ENCODE data around the gene ITLN2.
"Not testable (repeated sequence)": the region's sequence is repeated elsewhere in the genome, so short reads cannot be mapped to it uniquely, and the experiment has no call there.

Gene ITLN2

GRCh38 chr1:160911925-160912324, 42.7 kb downstream of the ITLN2 start:
- no peak for DNase-seq (ENCODE audit: low read depth)
- no peak overlapping the region for H3K4me3 ChIP-seq (ENCODE audit: low read depth, low read length)

DNA sequence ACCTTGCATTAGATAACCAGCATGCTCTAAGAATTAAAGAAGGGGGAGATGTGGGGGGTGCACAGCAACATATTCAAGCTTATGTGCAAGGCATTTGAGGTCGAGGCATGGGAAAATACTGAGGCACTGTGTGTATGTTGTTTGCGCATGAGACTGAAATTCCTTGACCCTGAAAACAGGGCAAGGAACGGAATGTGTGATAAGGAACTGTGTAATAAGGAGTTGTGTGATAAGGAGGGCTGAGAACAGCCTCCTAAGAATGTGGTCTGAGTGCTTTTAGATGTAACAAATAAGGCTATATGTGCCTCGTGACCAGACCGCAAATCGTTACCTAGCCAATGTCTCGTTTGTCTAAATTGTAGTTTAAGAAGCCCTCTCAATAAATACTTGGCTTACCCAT, 43.2 kb downstream of the ITLN2 start:
- no peak overlapping the region for H3K4me3 ChIP-seq (ENCODE audit: low read depth, low read length)
- no peak for DNase-seq (ENCODE audit: low read depth)

- no peak for DNase-seq (ENCODE audit: low read depth)
These were observed 44.3 kb downstream of the ITLN2 start for GRCh38 chr1:160910170-160910750.

GRCh38 chr1:160907976-160908375, 46.6 kb downstream of the ITLN2 start:
- no peak for DNase-seq (ENCODE audit: low read depth)
- no peak overlapping the region for H3K4me3 ChIP-seq (ENCODE audit: low read depth, low read length)

More at GRCh38 chr1:160910170-160910750, 44.3 kb downstream of the ITLN2 start:
- H3K4me3 ChIP-seq (ENCODE audit: low read depth, low read length): no peak overlapping the region

GRCh38 chr1:160905617-160905989, 49.0 kb downstream of the ITLN2 start:
- no peak for DNase-seq (ENCODE audit: low read depth)
- no peak overlapping the region for H3K4me3 ChIP-seq (ENCODE audit: low read depth, low read length)

GRCh38 chr1:160904783-160905616, 49.6 kb downstream of the ITLN2 start:
- no peak overlapping the region for H3K4me3 ChIP-seq (ENCODE audit: low read depth, low read length)
- no peak for DNase-seq (ENCODE audit: low read depth)

GRCh38 chr1:160902251-160902650, 52.4 kb downstream of the ITLN2 start:
- not testable (repeated sequence) for DNase-seq (ENCODE audit: low read depth); H3K4me3 ChIP-seq (ENCODE audit: low read depth, low read length)

DNA sequence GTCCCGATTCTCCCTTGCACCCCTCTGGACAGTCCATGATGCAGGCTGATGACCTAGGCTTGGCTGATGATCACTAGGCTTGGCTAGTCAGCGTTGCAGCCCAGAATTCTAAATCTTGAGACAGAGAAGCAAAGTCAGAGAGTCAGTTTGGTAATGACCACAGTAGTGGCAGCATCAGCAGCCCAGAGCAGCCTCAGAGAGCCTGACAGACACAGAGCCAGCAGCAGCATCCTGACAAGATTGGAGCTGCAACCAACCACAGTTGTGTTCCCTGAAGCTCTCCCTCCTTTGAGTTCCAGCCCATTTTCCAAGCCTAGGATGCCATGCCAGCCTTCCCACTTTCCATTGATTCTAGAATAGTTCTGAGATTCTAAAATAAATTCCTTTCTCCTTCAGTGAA, 52.8 kb downstream of the ITLN2 start:
- DNase-seq (ENCODE audit: low read depth): no peak

GRCh38 chr1:160900683-160901082, 53.9 kb downstream of the ITLN2 start:
- DNase-seq (ENCODE audit: low read depth); H3K4me3 ChIP-seq (ENCODE audit: low read depth, low read length): not testable (repeated sequence)

More for the DNA sequence above, 52.8 kb downstream of the ITLN2 start:
- H3K4me3 ChIP-seq (ENCODE audit: low read depth, low read length): no peak overlapping the region

Measured in skeletal muscle cell (primary cell).